ENCODE measurements around the gene ZNF841. TPM values are rescaled to one million over a fixed set of nuclear protein-coding genes. Genes with fewer than 3 reads are reported as not detected.

ZNF841 gene
- total RNA-seq (2016; rRNA removed; fragmentation: Illumina TruSeq; extraction: Trizol) = 14.2 and 15.9 TPM in 2 replicates
- total RNA-seq (2016; cell fraction: cytosol; rRNA removed; fragmentation: Illumina TruSeq; extraction: Trizol; ENCODE audit: low read depth) = 5.1 and 6.4 TPM in 2 replicates
- total RNA-seq (2016; cell fraction: insoluble cytoplasmic fraction; rRNA removed; fragmentation: Illumina TruSeq; extraction: Trizol) = 15.1 and 15.5 TPM in 2 replicates
- 4.2 and 5.6 TPM in 2 replicates for total RNA-seq (2016; cell fraction: membrane; rRNA removed; fragmentation: Illumina TruSeq; extraction: Trizol)
- total RNA-seq (2016; cell fraction: nucleus; rRNA removed; fragmentation: Illumina TruSeq; extraction: Trizol) = 18.8 and 21.0 TPM in 2 replicates
- polyA plus RNA-seq (2011; rRNA removed) = 6.2 and 6.7 TPM in 2 replicates
- polyA plus RNA-seq (2011; cell fraction: cytosol; rRNA removed) = 2.9 and 3.2 TPM in 2 replicates
- polyA plus RNA-seq (2011; cell fraction: nucleus; rRNA removed) = 13.2 and 21.8 TPM in 2 replicates
- 7.6 and 10.6 TPM in 2 replicates for polyA plus RNA-seq (2012)
- polyA plus RNA-seq (2016; cell fraction: cytosol; fragmentation: Illumina TruSeq; extraction: Trizol; ENCODE audit: low read depth) = 0.27 and 0.37 TPM in 2 replicates
- polyA plus RNA-seq (2016; cell fraction: insoluble cytoplasmic fraction; fragmentation: Illumina TruSeq; extraction: Trizol; ENCODE audit: low read depth) = 4.0 and 5.1 TPM in 2 replicates
- 0.32 and 0.47 TPM in 2 replicates for polyA plus RNA-seq (2016; cell fraction: membrane; fragmentation: Illumina TruSeq; extraction: Trizol; ENCODE audit: low read depth)
- polyA plus RNA-seq (2016; cell fraction: nucleus; fragmentation: Illumina TruSeq; extraction: Trizol; ENCODE audit: insufficient read depth, low read depth) = 30.9 and 38.1 TPM in 2 replicates
- 6.3 and 9.2 TPM in 2 replicates for polyA minus RNA-seq (2011; rRNA and poly(A)+ RNA removed; ENCODE audit: low replicate concordance)
- polyA minus RNA-seq (2011; cell fraction: cytosol; rRNA and poly(A)+ RNA removed) = 3.8 and 4.4 TPM in 2 replicates
- 29.4 and 34.3 TPM in 2 replicates for polyA minus RNA-seq (2011; cell fraction: nucleus; rRNA and poly(A)+ RNA removed)
- Bru-seq, nascent RNA = percentile 86 among the genes with signal in this experiment
- percentile 80 among the genes with signal in this experiment for BruChase-seq, experiment 1, labeled RNA remaining after a 6-hour chase
- BruChase-seq, experiment 2, labeled RNA remaining after a 2-hour chase = percentile 83 among the genes with signal in this experiment
- long read RNA-seq, experiment 1, partial matches to known transcripts = 0 of 2 reads
- long read RNA-seq, experiment 1, other reads (novel, unspliced or antisense) = 2 of 2 reads
- long read RNA-seq, experiment 2, partial matches to known transcripts = 0 of 1 reads
- long read RNA-seq, experiment 2, other reads (novel, unspliced or antisense) = 1 of 1 reads

GRCh38 chr19:52095172-52096014, at the start of gene ZNF841:
Gene ZNF841 (minus strand): TSS chr19:52095765. CDS start chr19:52084801, 10,964 bp downstream.
- Histone ChIP-seq H3K27ac (ENCODE audit: extremely low read length, insufficient read depth, low read length) (peak within 1 kb of the TSS; percentile 81), H2AFZ (ENCODE audit: low read length) (peak within 1 kb of the TSS; percentile 87), H3K79me2 (ENCODE audit: insufficient read depth, low read length) (peaks cover 31% of the 10 kb centered on the region), H4K20me1 (ENCODE audit: insufficient read depth, low read length) (no peaks in the 10 kb centered on the region), H3K9ac (ENCODE audit: insufficient read depth, low read depth, low read length) (peak within 1 kb of the TSS; percentile 97), H3K4me2 (ENCODE audit: low read depth, low read length) (peak within 1 kb of the TSS; percentile 77), H3K36me3 (replicated peaks in 1 of 2; ENCODE audit: control insufficient read depth in 1 of 2, insufficient read depth in 2 of 2, low read length in 2 of 2) (peaks cover 2 to 22% of the 10 kb centered on the region in 2 experiments; a peak in 3 of 5 replicates), H3K4me1 (ENCODE audit: insufficient read depth, low read length) (peaks cover 38% of the 10 kb centered on the region; the same call in 1 of the 2 replicates), H3K27me3 (ENCODE audit: control insufficient read depth in 1 of 2, insufficient read depth in 2 of 2, low read length in 2 of 2) (peaks cover 0 to 3% of the 10 kb centered on the region in 2 experiments; a peak in 1 of 5 replicates), H3K4me3 (replicated peaks in 1 of 3; ENCODE audit: insufficient read depth in 1 of 3, low read depth in 2 of 3, low read length in 3 of 3) (peak within 1 kb of the TSS; percentile 86 to 98 (median 90)), H3K9me3 (ENCODE audit: low read length) (peaks cover 53% of the 10 kb centered on the region)
- ATAC-seq (peak; percentile 97), DNase-seq (ENCODE audit: low spot score) (peak; percentile 87), FAIRE-seq (no peak)
- TSS peak; percentile 84 for BruUV-seq (replicated peaks)
- in situ Hi-C loops (cut with HindIII; ENCODE audit: extremely low pct_ligation_motif_present, low pct_unique_long_range_greater_than_20kb) = no loop called here
- 1% methylated on average over 41 of the region's 59 CpGs for WGBS (ENCODE audit: low lambda C conversion rate)
- POLR2A ChIA-PET = no interaction called here
- CTCF ChIA-PET (ENCODE audit: low intra/inter-chr PET ratio, low total read pairs) = no interaction called here
- intact Hi-C loops (cut with micrococcal nuclease; ENCODE audit: unreplicated experiment) = loop anchor here (10.0 kb wide), 1 partner anchor 51 kb away; the partner anchor contains the start of gene ZNF432
- TF ChIP-seq ZNF549 (CRISPR knock-in tag; IDR thresholded peaks at IDR 0.05) = no peak
- no peak for TF ChIP-seq ZSCAN25 (CRISPR knock-in tag; IDR thresholded peaks at IDR 0.05)
- TF ChIP-seq ZNF143 (CRISPR knock-in tag; IDR thresholded peaks at IDR 0.05) = no peak
- TF ChIP-seq SP5 (CRISPR knock-in tag; IDR thresholded peaks at IDR 0.05; ENCODE audit: borderline replicate concordance, low read depth) = peak; percentile 12; the same call in 1 of the 2 replicates
- TF ChIP-seq, protein P1, sequence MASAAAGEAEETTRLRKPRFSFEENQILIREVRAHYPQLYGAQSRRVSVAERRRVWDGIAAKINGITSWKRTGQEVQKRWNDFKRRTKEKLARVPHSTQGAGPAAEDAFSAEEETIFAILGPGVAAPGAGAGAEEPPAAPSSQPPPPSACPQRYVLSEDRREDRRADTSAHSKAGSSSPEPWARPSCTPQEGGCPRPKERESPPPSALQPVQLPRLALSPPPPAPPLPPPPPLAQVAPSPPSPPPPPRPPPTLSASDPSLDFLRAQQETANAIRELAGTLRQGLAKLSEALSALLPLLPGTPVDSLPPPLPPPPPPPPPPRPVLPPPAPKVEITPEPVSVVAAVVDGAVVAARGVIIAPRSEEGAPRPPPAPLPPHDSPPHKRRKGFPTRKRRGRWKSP (CRISPR knock-in tag; IDR thresholded peaks at IDR 0.05) = peak; percentile 15; the same call in 1 of the 2 replicates
- TF ChIP-seq SETDB1 (CRISPR knock-in tag; IDR thresholded peaks at IDR 0.05; ENCODE audit: borderline replicate concordance) = no peak
- TF ChIP-seq POLR2G (IDR thresholded peaks at IDR 0.05; ENCODE audit: low read depth, low read length) = peak; percentile 82
- no peak for TF ChIP-seq ZNF558 (CRISPR knock-in tag; IDR thresholded peaks at IDR 0.05; ENCODE audit: borderline replicate concordance)
- TF ChIP-seq, protein P2, sequence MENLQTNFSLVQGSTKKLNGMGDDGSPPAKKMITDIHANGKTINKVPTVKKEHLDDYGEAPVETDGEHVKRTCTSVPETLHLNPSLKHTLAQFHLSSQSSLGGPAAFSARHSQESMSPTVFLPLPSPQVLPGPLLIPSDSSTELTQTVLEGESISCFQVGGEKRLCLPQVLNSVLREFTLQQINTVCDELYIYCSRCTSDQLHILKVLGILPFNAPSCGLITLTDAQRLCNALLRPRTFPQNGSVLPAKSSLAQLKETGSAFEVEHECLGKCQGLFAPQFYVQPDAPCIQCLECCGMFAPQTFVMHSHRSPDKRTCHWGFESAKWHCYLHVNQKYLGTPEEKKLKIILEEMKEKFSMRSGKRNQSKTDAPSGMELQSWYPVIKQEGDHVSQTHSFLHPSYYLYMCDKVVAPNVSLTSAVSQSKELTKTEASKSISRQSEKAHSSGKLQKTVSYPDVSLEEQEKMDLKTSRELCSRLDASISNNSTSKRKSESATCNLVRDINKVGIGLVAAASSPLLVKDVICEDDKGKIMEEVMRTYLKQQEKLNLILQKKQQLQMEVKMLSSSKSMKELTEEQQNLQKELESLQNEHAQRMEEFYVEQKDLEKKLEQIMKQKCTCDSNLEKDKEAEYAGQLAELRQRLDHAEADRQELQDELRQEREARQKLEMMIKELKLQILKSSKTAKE (CRISPR knock-in tag; IDR thresholded peaks at IDR 0.05; ENCODE audit: borderline replicate concordance) = no peak
- peak; percentile 45; the same call in 1 of the 2 replicates for TF ChIP-seq TARDBP (CRISPR knock-in tag; IDR thresholded peaks at IDR 0.05)
- TF ChIP-seq THYN1 (CRISPR knock-in tag; IDR thresholded peaks at IDR 0.05; ENCODE audit: borderline replicate concordance, low read depth) = no peak

All from HepG2 (cell line).